ENCODE results near the gene TMEM107.
A peak's percentile ranks its signal among the peaks of the same experiment; 100 is the strongest.

TMEM107 gene

DNA sequence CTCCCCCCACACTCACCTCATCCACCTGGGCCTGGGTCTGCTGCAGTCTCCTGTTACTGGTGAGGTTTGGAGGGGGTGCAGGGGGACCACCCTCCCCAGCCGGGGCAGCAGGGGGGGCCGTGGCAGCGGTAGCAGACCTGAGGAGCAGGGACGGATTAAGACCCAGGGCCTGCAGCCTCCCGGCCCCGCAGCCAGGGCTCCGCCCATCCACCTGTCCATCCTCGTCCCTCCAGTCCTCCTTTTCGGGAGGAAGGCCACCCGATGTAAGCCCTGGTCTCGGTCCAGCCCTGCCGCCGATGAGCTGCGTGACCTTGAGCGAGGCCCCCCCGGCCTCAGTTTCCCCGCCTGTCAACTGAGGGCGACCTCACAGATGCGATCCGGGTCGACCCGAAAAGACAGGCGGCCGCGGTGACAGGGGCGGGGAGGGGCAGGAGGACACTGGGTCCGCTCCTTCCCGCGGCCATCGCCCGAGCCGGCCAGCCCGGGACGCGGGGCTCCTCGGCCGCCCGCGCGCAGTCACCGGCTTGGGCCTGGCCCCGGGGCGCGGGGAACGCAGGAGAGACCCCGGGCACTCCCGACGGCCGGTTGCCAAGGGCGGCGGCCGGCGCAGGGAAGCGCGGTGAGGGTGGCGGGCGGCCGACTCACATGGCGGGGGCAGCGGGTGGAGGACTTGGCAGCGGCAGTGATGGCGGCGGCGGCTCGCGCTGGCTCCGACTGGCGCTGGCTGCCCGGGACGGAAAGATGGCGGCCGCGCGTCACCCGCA is 13.8 kb downstream of the TMEM107 start, which contains the start of gene VAMP2:
Gene VAMP2 (minus strand): TSS at position 716 of the 764 bp plus-strand sequence. CDS start 69 bp downstream, at position 647.
- peak; percentile 50 to 81 for DNase-seq (ENCODE audit: low read depth in 2 of 2)

DNA sequence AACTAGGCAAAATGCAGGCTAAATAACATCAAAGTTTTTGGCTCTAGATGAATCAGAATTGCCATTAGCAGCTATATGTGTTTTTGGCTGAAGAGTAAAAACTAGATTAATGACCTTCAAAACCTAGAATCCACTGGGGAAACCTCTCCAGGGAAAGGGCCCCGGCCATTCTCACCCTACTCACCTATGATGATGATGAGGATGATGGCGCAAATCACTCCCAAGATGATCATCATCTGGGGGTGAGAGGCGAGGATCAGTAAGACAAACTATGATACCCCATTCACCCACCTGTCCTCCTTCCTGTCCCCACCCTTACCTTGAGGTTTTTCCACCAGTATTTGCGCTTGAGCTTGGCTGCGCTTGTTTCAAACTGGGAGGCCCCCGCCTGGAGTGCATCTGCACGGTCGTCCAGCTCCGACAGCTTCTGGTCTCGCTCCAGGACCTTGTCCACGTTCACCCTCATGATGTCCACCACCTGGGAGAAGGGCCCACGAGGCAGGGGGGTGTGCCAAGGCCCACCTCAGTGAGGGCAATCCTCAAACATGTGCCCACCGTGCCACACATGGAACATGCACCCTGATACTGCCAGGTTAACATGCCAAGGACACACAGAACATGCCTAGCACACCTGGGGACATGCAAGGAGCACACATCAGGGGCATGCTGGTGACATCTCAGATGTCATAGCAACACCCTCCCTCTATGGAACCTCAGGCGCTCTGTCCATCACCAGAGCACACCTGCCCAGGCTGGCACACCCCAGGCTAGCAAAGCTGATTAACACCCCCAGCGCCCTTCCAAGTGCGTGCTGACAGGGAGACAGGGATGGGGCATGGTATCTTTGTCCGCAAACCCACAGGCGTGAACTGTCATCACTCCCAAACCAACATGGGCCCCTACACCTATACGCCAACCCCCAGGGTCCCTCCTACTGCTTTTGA is 14.6 kb downstream of the TMEM107 start:
- DNase-seq (ENCODE audit: low read depth in 2 of 2) = no peak

DNA sequence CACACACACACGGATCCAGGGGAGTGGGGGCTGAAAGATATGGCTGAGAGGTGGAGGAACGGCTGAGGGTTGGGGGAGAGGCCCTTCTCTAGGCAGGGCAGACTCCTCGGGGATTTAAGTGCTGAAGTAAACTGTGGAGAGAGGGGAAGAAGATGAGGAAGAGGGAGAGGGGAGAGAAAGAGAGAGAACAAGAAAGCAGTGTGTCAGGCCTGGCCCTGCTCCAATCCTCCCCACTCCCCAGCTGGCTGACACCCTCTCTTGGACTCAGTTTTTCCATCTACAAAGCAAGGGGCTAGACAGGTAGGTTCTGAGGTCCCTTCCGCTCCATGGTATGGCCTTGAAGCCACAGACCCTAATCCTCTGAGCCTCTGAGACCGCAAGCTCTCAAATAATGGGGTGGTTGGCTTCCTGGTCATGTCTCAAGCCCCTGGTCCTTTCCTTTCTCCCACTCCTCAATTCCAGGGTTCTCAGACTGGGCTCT is 15.4 kb downstream of the TMEM107 start:
- no peak for DNase-seq (ENCODE audit: low read depth in 2 of 2)

DNA sequence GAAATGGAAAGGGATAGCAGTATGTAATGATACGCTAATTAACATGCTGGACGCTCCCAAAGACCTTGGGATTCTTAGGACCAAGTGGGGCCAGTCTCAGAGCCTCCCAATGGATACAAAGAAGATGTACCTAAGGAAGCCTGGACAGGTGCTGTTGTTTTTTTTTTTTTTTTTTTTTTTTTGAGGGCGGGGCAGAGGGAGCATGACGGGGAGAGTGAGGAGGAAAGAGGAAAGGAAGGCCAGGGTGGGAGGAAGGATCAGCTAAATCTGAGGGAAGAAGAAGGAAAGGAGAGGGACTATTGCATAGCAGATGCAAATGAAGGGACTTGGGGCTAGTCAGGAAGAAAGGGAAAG is 16.0 kb downstream of the TMEM107 start:
- DNase-seq (ENCODE audit: low read depth in 2 of 2) = no peak

DNA sequence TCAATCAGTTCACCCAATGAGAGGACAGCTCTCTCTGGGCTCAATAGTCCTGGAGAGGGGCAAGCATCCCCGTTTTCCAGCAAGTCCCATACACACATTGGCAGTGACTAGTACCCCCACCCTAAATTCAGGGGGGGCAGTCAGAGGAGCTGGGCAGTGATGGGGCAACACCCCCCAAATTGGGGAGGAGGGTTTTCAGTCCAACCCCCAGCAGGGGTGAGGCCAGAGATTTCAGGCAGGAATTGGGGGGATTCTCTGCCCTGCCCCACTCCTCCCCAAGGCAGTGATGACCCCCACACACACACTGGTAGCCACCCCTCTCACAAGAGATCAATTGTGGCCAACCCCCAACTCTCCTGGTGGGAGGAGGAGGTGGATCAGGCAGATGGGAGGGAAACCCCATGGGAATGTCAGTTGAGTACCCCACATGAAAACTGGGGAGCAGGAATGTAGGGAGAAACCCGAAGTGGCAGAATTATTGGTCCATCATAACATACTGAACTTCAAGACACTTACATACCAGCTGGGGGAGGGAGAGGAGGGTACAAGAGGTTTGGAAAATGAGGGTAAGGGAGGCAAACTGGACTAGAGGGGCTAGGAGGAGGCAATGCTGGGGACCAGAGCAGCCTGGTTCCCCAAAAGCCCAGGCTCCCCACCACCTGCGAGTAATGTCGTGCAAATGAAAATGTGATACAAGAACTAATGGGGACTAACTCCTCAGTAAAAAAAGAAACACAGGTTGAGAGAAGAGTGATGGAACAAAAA is 16.5 kb downstream of the TMEM107 start:
- DNase-seq (ENCODE audit: low read depth in 2 of 2) = no peak

DNA sequence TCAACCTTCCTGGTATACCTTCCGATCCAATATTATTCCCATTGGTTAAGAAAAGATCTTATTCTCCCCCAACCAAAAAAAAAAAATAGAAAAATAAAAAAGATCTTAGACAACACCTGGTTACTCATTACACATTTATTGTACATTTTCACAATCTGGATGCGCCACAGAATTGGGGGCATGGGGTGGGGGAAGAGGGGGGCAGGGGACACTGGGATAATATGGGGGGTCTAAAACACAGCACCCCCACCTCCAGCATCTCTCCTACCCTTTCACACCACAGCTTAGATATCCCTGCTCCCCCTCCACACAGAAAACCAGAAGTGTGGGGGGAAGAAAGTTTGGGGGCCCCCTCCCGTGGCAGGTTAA is 17.2 kb downstream of the TMEM107 start:
- DNase-seq (ENCODE audit: low read depth in 2 of 2) = no peak

DNA sequence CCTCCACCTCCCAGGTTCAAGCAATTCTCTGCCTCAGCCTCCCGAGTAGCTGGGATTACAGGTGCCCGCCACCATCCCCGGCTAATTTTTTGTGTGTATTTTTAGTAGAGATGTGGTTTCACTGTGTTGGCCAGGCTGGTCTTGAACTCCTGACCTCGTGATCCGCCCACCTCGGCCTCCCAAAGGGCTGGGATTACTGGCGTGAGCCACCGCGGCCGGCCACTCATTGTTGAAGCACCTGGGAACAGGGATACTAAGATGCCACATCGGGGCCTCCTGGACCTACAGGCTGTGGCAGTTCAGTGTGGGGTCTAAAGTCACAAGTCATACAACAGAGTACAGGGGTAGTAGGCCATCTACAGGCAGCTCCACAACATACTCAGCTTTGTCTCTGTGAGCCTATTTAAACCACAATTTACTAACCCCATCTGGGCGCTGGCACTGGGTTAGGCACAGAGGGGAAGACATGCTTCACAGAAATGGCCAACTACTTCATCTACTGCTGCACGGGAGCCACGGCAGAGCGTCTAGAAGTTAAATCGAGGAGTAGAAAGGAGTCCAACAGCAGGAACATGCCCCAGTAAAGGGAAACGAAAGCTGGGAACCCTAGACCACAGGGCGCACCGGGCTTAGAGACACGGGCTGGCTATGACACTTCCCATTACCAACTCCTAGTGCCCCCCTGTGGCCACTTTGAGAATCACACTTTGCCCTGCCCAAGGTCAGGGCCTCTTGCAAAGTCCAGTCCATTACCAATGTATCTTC is 17.7 kb downstream of the TMEM107 start:
- DNase-seq (ENCODE audit: low read depth in 2 of 2) = peak; percentile 72 to 80

DNA sequence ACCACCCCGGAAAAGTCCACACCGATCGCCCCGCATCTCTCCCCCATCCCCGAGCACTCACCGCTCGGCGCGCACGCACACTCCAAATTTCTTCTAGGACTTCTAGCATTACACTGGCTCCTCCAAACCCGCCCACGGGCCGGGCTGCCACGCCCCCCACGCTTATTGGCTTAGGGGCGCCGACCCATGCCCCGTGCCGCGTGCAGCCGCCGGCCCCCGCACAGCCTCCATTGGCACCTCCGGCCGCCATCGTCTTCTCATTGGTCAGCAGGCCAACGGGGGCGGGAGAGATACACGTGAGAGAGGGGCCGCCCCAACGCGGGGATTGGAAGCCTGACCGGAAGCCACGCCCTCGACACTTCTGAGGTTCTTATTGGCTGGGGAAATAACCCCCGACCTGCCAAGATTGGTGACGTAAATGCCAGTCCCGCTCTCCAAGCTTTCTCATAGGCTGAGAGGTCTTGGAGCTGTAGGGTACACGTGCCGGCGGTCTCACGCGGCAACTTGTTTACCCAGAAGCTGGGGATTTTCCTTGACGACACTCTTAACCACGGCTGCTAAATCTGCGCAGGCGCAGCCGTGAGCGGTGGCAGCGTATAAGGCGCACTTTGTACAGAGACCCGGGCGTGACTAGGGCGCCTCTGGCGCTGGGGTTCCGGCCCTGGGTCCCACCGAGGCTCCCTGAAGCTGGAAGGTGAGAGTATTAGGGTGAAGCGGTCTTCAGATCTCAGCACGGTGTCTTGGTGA is 19.8 kb downstream of the TMEM107 start:
- DNase-seq (ENCODE audit: low read depth in 2 of 2) = peak; percentile 100

DNA sequence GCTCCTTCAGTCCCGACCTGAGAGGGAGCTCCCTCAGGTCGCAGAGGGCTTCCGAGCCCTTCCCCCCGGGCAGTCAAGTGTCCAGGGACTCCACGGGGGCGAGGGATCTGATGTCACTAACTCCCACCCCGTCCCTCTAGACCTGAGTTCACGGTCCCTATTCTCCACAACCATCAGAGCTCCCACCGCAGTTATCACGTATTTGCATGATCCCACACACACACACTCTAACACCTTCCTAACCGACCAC is 20.3 kb downstream of the TMEM107 start:
- DNase-seq (ENCODE audit: low read depth in 2 of 2) = no peak

DNA sequence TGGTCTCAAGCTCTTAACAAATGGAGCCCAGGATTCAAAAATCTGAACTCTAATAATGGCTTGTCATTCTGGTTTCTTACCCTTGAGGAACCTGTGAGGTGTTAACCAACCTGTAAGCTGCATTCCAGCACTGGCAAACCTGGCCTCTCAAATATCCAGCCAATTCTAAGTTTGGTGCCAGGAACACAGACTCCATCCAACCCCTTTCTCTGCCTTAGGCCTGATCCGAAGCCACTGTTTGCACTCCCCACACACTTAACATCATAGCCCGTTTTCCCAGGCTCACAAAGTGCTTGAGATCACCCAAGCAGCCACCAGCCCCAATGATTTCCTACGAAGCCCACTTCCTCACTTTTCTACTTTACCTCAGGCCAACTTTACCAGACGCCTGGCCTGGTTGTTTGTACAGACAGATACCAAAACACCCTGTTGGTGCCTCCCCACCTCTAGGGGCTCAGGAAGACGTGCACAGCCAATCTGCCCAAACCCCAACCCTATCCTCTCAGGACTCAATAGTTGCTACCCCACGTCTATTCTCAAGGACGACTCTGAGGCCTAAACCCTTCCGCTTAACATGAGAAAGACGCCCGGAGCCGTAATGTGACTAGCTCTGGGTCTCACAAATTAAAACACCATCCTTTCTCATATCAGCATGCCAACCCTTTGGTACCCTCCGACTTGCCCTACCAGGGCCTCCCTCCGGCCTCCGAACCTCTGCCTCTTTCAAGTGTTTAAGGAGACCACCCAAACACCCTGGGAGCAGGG is 20.8 kb downstream of the TMEM107 start:
- no peak for DNase-seq (ENCODE audit: low read depth in 2 of 2)

DNA sequence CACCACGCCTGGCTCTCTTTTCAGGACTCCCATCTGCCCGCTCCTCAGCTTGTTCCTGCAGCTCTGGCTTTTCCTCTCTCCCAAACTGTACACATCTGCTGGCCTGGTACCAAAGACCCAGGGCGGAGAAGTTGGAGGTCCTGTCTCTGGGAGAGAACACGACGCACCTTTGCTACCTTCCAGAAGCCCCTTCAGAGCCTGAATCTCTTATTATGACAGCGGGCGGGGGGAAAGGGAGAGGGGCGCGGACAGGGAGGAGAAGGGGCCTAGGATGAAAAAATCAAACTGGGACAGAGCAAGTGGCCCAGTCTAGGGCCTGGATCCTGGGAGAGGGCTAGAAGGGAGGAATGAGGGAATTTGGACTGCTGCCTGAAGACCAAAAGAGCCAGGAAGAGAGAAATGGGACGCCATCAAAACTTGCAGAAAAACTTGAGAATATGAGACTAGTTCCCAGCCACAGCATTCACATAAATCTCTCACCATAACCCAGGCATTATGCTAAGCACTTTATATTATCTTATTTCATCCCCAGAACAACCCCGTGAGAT is 21.5 kb downstream of the TMEM107 start:
- no peak for DNase-seq (ENCODE audit: low read depth in 2 of 2)

DNA sequence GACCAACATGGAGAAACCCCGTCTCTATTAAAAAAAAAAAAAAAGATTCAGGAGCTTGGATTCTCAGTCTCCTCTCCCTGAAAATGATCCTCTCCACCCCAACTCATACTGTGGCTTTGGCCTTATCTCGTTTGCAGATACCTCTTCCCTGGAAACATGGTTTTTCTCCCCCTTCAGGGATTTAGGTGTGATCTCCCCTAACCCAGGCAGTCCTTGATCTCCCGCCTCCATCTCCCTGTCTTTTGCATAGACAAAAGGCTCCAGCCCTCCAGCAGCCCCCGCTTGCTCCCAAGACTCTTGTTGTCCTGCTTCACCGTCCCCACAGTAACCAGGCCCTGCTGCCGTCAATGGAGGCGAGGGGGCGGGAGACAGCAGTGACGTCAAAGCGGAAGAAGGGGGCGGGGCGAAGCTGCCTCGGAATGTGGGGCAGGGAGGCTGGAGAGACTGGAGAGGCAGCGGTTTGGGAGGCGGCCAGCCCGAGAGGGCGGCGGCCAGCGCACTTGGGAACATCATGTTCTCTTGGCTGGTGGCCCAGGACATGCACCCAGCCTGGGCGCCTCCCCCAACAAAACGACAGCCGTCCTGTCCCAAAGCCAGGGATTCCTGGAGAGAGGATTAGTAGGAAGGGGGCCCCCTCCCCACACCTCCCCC is 22.1 kb downstream of the TMEM107 start:
- peak; percentile 72 to 77 for DNase-seq (ENCODE audit: low read depth in 2 of 2)

DNA sequence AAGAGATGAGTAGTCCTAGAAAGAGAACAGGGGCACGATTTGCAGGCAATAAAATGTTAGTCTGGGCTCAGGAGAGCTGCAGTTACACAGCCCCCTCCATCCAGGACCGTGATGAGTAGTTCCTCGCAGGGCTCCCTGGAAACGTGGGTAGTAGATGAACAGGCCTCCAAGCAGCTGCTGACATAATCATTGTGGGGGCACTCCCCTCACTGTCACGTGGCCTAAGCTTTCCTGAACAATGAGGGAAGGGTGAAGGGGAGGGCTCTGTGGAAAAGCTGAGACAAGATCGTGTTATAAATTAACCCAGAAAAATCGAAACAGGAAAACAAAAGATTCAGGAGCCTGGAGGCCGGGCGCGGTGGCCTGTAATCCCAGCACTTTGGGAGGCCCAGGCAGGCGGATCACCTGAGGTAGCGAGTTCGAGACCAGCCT is 22.6 kb downstream of the TMEM107 start:
- DNase-seq (ENCODE audit: low read depth in 2 of 2) = peak; percentile 58 to 62

DNA sequence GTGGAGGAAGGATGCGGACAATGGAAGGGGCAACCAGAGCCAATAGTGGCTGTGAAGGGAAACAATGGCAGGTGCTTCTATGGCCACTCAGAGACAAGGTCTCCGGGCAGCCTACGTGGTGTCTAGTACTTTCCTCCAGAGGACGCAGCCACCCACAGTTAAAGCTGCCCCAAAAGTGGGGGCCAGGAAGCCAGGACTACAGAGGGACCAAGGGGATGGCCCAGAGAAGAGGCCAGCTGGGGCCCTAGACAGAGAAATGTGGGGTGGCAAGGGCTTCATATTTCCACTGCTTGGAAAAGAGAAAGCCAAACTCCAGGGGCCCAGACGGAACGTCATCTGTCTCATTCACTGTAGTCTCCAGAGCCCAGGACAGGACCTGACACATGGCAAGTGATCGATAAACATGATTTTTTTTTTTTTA is 23.1 kb downstream of the TMEM107 start:
- no peak for DNase-seq (ENCODE audit: low read depth in 2 of 2)

DNA sequence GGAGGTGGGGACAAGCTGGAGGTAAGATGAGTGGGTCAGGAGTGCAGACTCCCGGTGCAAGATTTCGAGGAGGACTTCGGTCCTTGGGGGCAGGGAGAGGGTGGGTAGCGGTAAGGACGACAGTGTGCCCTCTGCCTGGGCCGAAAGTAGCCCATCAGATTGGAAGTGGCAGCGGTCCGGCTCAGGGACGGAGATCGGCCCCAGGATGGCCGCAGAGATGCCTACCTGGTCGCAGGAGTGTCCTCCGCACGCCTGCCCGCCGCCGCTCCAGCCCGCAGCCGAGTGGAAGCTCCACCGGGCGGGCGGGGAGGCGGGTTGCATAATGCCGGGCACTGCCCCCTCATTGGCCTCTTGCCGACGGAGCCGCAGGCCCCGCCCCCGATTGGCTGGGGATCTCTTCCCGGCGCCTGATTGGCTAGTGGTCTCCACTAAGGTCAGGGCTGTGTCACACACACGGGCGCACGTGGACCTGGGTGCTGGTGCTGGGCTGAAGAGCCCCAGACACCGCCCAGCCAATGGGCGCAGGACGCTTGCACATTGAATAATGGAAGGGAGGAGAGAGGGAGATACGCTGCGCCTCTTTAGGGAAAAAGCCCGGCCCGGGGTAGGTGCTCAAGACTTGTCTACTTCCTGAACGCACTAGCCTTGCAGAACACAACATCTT is 23.9 kb downstream of the TMEM107 start, which contains the start of gene PER1:
Gene PER1 (minus strand): TSS at position 293 of the 664 bp plus-strand sequence. CDS start 1,698 bp downstream, outside the sequence.
- peak; percentile 70 to 84 for DNase-seq (ENCODE audit: low read depth in 2 of 2)

DNA sequence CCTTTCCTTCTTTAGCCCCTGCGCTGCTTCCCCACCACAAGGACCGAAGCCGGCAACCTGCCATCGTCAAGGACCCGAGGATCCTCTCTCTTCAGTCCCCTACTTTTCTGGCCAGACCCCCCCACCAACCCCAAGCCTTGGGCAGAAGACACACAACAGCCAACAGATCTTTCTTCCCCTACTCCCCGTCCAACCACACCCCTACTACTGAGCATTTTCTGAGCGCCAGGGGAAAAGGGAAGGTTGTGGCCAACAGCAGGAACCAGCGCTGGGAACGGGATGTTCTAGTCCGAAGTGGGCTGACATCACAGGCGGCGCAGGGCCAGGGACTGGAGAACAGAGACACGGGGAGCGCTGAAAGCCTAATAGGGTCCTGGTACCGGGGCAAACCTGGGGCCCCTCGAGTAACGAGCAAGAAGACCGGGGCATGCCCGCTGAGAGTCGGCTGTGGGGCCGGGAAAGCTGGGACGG is 24.5 kb downstream of the TMEM107 start:
- no peak for DNase-seq (ENCODE audit: low read depth in 2 of 2)

DNA sequence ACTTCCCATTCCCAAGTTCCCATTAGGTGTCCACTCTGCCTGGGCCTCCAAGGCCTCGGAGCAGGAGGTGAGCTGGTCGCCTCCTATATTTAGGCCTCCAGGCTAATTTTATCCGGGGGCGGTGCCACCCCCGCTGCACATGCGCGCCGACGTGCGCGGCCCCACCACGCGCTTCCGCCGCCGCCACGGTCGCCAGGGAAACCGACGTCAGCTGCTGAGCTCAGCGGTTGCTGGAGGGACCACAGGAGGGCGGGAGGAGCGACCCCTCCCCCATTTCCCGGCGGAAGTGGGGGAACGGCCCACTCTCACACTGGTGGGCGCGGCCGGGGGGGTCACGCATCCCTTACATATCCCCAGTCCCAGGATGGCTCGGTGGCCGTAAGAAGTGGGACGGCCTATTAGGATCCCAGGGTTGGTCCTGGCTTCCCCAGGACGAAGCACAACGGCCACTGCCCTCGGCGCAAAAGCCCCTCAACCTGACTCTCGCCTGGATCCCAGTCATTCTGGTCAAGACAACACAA is 25.0 kb downstream of the TMEM107 start:
- DNase-seq (ENCODE audit: low read depth in 2 of 2) = peak; percentile 80 to 92
